Measurements from ENCODE around the gene COL2A1. TPM values are rescaled to one million over a fixed set of nuclear protein-coding genes. Genes with fewer than 3 reads are reported as not detected.

The COL2A1 gene
- total RNA-seq, 2 experiments from 2014 or later, result not detected

- DNase-seq (no peak), ATAC-seq (ENCODE audit: poor library complexity) (no peak)
- intact Hi-C loops (cut with DNase I, micrococcal nuclease), result no loop called here
- TF ChIP-seq CTCF (IDR thresholded peaks at IDR 0.05), result no peak
- Histone ChIP-seq H3K36me3 (ENCODE audit: insufficient read depth, low read length) (no peaks in the 10 kb centered on the region), H3K27ac (ENCODE audit: low read depth in 1 of 2, low read length in 2 of 2) (no peak overlapping the region), H3K4me1 (ENCODE audit: insufficient read depth, low read length) (no peaks in the 10 kb centered on the region), H3K4me3 (ENCODE audit: low read length) (no peak overlapping the region), H3K27me3 (ENCODE audit: control insufficient read depth in 1 of 2, insufficient read depth in 2 of 2, low read length in 2 of 2) (peaks cover 11 to 19% of the 10 kb centered on the region in 2 experiments), H3K9me3 (ENCODE audit: control insufficient read depth in 1 of 2, insufficient read depth in 1 of 2, low read length in 2 of 2) (no peaks in the 10 kb centered on the region)
- Mint-ChIP-seq H3K4me3 (no peak overlapping the region), H3K27ac (no peak overlapping the region), H3K9me3 (no peaks in the 10 kb centered on the region), H3K27me3 (peaks cover 38% of the 10 kb centered on the region), H3K36me3 (ENCODE audit: low read depth) (no peaks in the 10 kb centered on the region), H3K4me1 (ENCODE audit: low read depth) (no peaks in the 10 kb centered on the region)
- CTCF ChIA-PET, result interaction anchor here (0.6 kb wide), 1 partner anchor 56 kb away, joined by 3 read pairs; the partner anchor contains the start of gene TMEM106C
- POLR2A ChIA-PET, result no interaction called here
Observed at GRCh38 chr12:48019639-48020265, 15.5 kb upstream of the COL2A1 start.

GRCh38 chr12:48018618-48018995 lies 14.3 kb upstream of the COL2A1 start:
- H3K27me3 Mint-ChIP-seq, result peaks cover 44% of the 10 kb centered on the region
- no peak overlapping the region for H3K4me3 ChIP-seq (ENCODE audit: low read length)
- intact Hi-C loops (cut with DNase I, micrococcal nuclease), result no loop called here
- H3K9me3 ChIP-seq (ENCODE audit: control insufficient read depth in 1 of 2, insufficient read depth in 1 of 2, low read length in 2 of 2), result no peaks in the 10 kb centered on the region
- H3K9me3 Mint-ChIP-seq, result no peaks in the 10 kb centered on the region
- DNase-seq (no peak), ATAC-seq (ENCODE audit: poor library complexity) (no peak)
- peaks cover 11 to 24% of the 10 kb centered on the region in 2 experiments for H3K27me3 ChIP-seq (ENCODE audit: control insufficient read depth in 1 of 2, insufficient read depth in 2 of 2, low read length in 2 of 2)
- no peak for TF ChIP-seq CTCF (IDR thresholded peaks at IDR 0.05)
- H3K4me3 Mint-ChIP-seq, result no peak overlapping the region
- no peaks in the 10 kb centered on the region for H3K4me1 Mint-ChIP-seq (ENCODE audit: low read depth)
- no peak overlapping the region for H3K27ac Mint-ChIP-seq
- H3K4me1 ChIP-seq (ENCODE audit: insufficient read depth, low read length), result no peaks in the 10 kb centered on the region
- no peaks in the 10 kb centered on the region for H3K36me3 Mint-ChIP-seq (ENCODE audit: low read depth)
- POLR2A ChIA-PET, result no interaction called here
- CTCF ChIA-PET, result no interaction called here
- no peaks in the 10 kb centered on the region for H3K36me3 ChIP-seq (ENCODE audit: insufficient read depth, low read length)
- H3K27ac ChIP-seq (ENCODE audit: low read depth in 1 of 2, low read length in 2 of 2), result no peak overlapping the region

GRCh38 chr12:48017921-48018617 lies 13.8 kb upstream of the COL2A1 start:
- ATAC-seq (ENCODE audit: poor library complexity) (no peak), DNase-seq (no peak)
- H3K4me1 Mint-ChIP-seq (ENCODE audit: low read depth), result no peaks in the 10 kb centered on the region
- intact Hi-C loops (cut with DNase I, micrococcal nuclease), result no loop called here
- Histone ChIP-seq H3K27me3 (ENCODE audit: control insufficient read depth in 1 of 2, insufficient read depth in 2 of 2, low read length in 2 of 2) (peaks cover 11 to 21% of the 10 kb centered on the region in 2 experiments), H3K4me1 (ENCODE audit: insufficient read depth, low read length) (no peaks in the 10 kb centered on the region), H3K4me3 (ENCODE audit: low read length) (no peak overlapping the region), H3K9me3 (ENCODE audit: control insufficient read depth in 1 of 2, insufficient read depth in 1 of 2, low read length in 2 of 2) (no peaks in the 10 kb centered on the region), H3K27ac (ENCODE audit: low read depth in 1 of 2, low read length in 2 of 2) (no peak overlapping the region), H3K36me3 (ENCODE audit: insufficient read depth, low read length) (no peaks in the 10 kb centered on the region)
- no peaks in the 10 kb centered on the region for H3K9me3 Mint-ChIP-seq
- H3K27ac Mint-ChIP-seq, result no peak overlapping the region
- ChIA-PET CTCF (no interaction called here), POLR2A (no interaction called here)
- peaks cover 46% of the 10 kb centered on the region for H3K27me3 Mint-ChIP-seq
- no peak overlapping the region for H3K4me3 Mint-ChIP-seq
- no peak for TF ChIP-seq CTCF (IDR thresholded peaks at IDR 0.05)
- H3K36me3 Mint-ChIP-seq (ENCODE audit: low read depth), result no peaks in the 10 kb centered on the region
